Myocyte (in vitro differentiated cells): ENCODE results near the gene DNAJB12. TPM values are rescaled to one million over a fixed set of nuclear protein-coding genes. Genes with fewer than 3 reads are reported as not detected.
A peak's percentile ranks its signal among the peaks of the same experiment; 100 is the strongest.
"Not testable (repeated sequence)": the region's sequence is repeated elsewhere in the genome, so short reads cannot be mapped to it uniquely, and the experiment has no call there.

Experiments used
- DNase-seq: peaks from one replicate; pipeline ENCODE4 v3.0.0-alpha.2; 2012; ENCODE audit warnings: low read depth
- total RNA-seq: library from RNA; depleted of rRNA; stranded (reverse); fragments of >200 nt; gene quantifications from 2 replicates; pipeline ENCODE4 v1.2.3, GENCODE V29; 2014

DNAJB12 gene
- total RNA-seq, 1 donor from 2014 or later, result 30.3 TPM

DNA sequence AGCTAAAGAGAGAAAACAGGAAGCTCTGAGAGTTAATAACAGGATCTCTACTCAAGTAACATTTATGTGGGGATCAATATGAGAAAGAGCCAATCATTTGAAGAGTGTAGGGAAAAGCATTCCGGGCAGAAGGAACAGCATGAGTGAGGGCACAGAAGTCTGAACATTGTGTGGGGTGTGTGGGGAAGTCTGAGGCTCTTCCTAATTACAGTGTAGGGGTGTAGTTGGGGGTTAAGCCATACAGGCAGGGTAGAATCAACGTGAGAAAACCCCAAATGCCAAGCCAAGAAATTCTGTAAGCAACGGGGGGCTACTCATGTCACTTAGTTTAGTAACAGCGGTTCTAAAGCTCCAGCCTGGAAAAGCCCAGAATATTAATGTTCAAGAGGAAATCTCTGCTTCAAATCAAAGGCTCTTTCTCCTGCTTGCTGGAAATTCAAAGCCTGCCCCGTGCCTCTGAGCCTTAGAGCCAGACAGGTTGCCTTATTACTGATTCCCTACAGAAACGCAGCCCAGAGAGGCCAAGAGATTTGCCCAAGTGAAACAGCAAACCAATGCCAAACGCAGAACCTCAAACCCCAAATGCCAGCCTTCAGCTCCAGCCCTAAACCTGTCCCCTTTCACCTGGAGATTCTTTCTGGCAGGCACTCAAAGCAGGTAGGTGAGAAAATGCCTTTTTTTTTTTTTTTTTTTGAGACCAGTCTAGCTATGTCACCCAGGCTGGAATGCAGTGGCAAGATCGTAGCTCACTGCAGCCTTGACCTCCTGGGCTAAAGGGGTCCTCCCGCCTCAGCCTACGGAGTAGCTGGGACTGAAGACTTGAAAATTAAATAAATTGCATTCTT is 36.1 kb downstream of the DNAJB12 start:
- DNase-seq, result no peak

DNA sequence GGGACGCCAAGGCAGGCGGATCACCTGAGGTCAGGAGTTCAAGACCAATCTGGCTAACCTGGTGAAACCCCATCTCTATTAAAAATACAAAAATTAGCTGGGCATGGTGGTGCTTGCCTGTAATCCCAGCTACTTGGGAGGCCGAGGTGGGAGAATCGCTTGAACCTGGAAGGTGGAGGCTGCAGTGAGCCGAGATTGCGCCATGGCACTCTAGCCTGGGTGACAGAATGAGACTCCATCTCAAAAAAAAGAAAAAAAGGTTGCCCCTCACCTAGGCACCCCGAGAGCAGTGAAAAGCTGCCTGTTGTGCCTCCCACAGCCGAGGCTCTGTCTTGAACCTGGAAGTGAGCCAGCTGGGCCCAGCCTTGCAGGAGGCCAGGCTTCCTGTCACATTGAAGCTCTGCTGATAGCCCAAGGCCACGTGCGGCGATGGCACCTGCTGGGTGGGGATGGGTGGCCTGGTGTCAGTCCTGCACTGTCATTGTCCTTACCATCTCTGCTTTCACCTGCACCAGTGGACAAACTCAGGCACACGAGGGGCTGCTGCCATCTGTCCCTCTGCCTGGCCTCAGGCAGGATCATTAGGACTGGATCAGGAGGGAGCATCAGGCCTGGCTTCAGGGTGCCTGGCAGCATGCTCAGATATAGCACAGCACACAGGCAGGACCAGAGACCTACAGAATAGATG is 37.8 kb downstream of the DNAJB12 start:
- DNase-seq, result no peak

DNA sequence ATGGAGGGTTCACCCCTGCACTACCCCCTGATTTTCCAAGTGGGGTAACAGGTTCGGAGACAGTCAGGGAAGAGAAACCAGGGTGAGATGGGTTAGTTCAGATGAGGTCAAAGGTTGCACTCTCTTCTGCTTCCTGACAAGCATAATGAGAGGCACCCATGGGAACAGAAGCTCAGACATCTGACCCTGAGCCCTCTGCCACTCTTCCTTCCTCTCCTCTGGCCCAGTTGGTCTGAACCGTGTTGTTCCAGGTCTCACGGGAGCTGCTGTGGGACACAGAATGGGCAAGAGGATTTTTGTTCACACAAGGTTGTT is 38.4 kb downstream of the DNAJB12 start:
- no peak for DNase-seq

DNA sequence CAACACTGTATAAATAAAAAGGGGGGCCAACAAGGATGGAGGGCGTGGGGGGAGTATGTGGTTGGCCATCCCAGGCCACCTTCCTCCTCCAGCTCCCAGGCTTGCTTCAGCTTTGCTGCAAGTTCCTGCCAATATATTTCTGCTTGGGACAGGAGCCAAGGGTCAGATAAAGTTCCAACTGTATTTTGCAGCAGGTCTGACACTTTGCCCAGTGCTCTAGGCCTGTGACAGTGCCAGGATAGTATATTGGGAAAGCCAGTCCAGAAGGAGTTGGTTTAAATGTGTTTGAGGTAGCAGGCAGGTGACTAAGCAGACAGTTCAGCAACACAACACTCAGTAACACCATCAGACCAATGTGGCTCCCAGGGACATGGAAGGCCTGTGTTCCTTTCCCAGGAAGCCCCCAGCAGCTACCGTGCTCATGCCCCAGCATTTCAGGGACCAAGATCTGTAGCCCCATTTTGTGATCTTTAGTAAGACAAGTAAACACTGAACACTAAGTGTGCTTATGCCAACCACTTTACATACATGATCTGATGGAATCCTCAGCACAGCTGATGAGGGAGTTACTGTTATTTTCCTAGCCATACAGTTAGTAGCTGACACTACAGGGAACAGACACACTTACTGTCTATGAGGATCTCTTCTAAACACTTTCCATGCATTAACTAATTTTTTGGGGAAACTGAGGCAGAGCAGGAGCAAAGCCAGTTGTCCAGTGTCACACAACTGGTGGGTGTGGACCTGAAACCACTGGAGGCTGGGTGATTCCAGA is 38.9 kb downstream of the DNAJB12 start:
- DNase-seq, result peak; percentile 79

DNA sequence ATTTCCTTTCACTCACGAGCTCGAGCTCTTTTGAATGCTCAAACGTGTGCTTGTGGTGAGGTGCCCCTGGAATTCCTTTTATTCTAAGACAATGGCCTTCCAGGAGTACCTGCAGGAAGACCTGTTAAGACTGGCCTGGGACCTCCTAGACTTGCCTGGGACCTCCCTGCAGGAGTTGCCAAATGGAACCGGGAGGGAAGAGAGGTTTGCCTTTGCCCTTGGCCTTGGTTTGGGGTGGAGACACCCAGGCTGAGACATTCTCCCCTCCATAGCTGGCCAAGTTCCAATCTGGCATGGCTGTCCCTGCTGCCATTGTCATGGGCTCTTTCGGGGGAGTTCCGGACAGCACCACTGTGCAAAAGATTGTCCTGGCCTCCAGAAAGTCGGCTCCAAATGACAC is 39.7 kb downstream of the DNAJB12 start:
- DNase-seq, result no peak

DNA sequence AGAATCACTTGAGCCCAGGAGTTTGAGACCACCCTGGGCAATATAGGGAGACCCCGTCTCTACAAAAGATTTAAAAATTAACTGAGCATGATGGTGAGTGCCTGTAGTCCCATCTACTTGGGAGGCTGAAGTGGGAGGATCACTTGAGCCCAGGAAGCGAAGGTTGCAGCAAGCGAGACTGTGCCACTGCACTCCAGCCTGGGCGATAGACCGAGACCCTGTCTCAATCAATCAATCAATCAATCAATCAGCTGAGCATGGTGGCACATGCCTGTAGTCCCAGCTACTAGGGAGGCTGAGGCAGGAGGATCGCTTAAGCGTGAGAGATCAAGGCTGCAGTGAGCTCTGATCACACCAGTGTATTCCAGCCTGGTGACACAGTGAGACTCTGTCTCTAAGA is 40.5 kb downstream of the DNAJB12 start:
- DNase-seq, result no peak

DNA sequence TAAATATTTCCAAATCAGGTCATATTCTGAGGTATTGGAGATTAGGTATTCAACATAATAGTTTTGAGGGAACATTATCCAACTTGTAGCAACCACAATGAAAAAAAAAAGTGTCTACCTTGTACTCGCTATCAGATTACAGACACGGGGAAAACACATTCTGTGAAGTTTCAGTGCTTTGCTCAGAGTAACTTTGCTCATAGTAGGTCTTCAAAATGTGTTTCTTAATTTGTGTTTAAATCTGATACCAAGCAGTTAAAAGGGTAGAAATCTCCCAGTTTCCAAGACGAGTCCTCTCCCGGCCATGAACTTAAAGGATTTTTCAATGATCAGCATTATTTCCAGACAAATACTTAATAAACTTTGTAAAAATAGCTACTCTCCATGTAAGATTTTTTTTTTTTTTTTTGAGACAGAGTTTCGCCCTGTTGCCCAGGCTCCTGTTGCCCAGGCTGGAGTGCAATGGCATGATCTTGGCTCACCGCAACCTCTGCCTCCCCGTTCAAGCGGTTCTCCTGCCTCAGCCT is 41.8 kb downstream of the DNAJB12 start:
- DNase-seq, result no peak

DNA sequence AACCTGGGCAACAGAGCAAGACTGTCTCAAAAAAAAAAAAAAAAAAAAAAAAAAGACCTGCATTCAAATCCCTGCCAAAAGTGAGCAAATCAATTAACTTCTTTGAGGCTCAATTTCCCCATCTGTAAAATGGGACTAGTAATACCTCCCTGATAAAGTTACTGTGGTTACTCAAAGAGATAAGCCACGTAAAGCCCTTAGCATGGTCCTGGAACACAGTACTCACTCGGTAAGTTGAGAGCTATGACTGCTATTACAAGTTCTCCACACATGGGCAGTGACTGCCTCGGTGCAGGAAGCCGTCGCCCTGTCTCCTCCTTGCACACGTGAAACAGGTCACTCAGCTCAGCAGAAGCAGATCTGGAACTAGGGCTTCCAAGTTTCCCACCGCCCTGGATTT is 43.1 kb downstream of the DNAJB12 start:
- no peak for DNase-seq

DNA sequence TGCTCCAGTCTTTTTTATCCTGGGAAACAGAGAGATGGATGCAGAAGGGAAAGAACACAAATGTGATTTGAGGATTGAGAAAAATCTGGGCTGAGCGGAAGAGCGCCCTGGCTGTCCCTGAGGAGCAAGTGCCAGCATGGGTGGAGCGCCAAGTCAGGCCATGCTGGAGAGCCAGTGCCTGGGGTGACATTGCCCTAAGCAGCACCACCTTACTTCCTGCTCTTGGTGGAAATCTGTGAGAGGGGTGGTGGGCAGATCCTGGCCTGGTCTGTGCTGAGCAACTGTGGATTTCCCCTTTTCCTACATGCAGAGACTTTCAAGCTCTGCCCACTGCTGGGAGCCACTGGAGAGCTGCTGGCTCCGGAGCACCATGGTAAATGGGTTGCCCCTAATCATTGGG is 44.1 kb downstream of the DNAJB12 start:
- DNase-seq, result no peak

DNA sequence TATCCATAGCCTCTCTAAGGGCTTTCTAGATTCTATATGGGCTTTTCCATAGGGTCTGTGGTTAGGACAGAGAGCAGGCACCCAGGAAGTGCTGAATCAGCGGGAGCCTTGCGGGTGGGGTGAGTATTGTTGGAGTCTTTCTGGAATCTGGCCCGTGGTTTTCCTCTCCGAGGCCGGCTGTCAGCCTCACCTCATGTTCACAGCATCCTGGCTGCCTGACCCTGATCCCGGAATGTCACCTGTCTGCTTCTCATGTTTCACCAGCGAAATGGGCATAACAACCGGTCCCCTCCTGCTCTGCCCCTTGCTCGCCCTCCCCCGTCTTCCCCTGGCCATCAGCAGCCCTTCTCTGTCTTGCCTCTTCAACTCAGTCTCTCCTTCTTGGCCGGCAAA is 44.5 kb downstream of the DNAJB12 start:
- DNase-seq, result peak; percentile 87

DNA sequence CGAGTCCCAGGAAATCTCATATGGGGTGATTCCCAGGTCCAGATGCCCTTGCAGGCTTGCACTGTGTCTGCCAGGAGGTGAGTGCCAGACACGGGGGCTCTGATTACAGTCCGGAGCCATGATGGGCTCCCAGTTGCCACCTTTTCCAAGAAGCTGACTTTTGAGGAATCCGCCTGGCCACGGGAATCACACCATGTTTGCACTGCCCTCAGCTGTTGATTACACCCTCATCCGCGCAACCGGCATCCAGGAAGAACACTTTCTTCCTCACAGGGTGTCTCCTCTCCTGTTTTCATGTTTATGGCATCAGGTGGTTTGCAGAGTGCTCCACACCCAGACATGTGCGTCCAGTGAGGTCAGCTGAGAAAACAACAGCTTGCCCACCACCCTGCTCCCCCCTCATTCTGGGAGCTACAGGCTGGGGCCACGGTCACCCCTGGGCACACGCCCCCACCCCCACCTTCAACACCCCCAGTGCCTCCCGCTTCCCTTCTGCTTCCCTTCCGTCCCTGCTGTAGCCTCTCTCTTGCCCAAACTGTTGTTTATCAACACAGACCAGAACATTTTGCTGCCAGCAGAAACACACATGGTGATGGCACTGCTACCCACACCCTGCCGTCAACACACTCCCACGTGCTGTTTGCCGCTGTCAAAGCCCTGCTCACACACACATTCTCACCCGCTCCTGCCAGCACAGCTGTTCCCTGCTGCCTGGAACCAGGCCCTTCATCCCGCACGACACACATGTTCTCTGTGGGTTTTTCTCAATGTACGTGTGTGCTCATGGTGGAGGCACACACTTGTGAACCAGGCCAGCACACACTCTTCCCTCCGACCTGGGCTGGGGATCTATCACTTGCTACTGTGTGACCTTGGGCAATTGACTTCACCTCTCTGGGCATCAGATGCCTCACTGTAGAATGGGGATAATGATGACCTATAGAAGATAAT is 45.2 kb downstream of the DNAJB12 start:
- DNase-seq, result peak; percentile 94

DNA sequence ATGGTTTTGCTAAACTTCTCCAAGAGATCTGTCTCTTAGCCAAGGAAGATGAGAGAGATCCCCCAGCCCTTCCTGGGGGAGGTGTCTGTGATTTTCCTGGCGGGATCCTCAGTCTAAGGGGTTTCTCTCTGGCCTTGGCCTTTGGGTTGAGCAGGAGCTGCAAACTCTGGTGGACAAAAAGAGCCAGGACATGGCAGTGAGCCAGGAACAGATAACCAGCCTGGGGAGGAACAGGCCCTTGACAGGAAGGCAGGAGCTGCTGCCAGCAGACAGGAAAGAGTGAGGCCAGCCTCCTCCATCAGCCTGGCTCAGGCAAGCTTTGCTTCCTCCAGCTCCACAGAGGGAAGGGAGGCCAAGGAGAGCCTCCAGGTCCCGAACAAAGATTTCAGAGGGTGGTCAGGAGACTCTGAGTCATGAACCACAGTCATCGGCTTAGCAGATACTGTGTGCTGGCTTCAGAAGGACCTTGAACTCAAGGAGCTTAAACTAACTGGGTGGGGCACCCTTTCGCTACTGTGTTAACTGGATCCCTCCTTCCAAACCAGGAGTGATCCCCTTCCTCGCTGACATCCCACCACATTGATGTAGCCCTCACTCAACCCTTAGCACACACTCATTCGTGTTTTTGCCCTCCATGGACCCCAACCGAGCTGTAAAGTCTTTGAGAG is 46.3 kb downstream of the DNAJB12 start:
- peak; percentile 79 for DNase-seq

DNA sequence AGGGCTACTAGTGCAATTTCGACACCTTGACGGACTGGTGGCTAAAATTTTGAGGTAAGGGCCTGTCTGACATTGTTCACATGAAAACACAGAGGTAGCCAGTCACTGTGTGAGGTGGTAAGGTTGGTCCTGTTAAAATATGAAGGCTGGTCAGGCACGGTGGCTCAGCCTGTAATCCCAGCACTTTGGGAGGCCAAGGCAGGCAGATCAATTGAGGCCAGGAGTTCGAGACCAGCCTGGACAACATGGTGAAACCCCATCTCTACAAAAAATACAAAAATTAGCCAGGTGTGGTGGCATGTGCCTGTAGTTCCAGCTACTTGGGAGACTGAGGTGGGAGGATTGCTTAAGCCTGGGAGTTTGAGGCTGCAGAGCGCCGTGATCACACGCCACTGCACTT is 47.0 kb downstream of the DNAJB12 start:
- not testable (repeated sequence) for DNase-seq

DNA sequence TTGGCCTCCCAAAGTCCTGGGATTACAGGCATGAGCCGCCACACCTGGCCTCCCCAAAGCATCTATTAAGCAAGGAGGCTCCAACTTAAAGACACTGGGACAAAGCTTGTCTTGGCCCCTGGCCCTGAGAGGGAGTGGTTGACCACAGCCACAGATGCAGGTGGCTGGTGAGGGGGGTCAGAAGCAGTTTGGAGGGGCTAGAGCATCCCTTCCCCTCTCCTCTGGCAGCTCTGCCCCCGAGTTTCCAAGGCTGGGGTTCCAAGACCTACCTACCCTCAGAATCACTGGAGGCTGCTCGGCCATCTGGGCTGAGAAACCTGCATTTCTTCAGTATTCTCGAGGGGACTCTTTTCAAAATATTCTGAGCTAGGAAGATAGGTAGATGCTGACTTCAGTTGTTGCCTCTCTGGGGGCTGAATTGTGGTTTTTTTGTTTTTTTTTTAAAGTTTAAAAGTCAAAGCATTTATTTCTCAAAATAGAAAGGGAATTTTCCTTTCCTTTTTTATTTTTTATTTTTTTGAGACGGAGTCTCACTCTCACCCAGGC is 48.4 kb downstream of the DNAJB12 start:
- no peak for DNase-seq

DNA sequence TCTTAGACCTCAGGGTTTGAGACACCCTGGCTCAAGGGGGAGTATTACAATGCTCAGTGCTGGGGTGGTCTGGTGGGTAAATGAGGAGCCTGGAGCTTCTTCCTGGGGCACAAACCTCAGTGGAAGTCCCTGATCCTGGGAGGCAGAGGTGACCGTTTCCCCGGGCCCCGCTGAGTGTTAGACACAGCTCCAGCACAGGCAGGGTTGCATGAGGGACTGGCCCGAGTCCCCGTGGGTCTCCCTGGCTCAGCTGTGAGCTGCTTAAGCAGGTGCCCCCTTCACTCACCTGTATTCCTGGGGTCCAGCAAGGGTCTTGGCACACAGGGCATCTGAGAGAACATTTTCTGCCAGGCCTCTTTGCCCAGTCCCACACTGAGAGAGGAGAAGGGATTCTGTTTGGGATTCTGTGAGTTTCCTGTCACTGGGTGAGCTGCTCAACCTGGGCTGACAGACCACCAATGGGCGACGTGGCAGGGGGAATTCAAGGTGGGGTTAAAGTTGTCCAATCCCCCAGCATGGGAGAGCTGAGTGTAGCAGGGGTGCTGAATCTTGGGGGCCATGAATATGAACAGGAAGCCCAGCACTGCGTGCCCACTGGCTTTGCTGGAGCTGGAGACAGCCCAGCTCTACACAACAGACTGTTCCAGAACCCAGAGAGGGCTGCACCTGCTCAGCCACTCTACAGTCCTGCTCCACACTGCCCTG is 51.1 kb downstream of the DNAJB12 start:
- DNase-seq, result no peak

DNA sequence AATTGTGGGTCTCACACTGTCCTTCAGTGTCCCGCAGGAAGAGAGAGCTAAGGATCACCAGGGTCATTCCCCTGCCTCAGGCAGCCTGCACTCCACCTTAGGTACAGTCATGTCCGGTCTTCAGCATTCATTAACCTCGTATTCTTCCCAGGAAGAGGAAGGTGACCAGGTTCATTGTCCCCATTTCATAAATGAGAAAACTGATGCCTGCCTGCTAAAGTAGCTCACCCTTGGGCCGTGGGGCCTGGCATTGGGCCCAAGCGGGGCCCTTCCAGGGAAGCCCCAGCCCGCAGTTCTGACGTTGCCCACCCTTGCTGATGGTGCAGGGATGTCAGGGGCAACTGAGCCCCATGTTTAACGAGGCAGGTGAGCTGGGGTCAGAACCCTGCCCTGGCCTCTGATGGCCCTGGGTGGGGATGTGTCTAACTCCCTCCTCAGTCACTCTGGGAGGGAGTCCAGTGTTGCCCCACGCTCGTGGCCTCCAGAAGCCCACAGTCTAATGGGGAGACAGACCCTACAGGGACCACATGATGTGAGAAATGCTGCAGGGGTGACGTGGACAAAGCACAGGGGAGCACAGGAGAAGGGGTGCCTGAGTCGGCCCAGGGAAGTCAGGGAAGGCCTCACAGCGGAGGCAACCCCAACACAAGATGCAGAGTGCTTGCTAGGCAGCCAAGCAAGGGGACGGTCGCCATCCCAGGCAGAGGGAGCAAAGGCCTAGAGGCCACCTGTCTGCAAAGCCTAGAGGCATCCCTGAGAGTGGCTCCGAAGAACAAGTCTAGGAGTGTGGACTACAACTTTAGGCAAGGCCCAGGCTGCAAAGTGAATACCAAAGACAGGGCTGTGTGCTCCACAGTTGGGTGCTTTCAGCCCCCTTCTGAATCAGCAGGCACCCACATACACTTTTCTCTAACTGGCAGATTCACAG is 55.9 kb downstream of the DNAJB12 start:
- DNase-seq, result no peak

DNA sequence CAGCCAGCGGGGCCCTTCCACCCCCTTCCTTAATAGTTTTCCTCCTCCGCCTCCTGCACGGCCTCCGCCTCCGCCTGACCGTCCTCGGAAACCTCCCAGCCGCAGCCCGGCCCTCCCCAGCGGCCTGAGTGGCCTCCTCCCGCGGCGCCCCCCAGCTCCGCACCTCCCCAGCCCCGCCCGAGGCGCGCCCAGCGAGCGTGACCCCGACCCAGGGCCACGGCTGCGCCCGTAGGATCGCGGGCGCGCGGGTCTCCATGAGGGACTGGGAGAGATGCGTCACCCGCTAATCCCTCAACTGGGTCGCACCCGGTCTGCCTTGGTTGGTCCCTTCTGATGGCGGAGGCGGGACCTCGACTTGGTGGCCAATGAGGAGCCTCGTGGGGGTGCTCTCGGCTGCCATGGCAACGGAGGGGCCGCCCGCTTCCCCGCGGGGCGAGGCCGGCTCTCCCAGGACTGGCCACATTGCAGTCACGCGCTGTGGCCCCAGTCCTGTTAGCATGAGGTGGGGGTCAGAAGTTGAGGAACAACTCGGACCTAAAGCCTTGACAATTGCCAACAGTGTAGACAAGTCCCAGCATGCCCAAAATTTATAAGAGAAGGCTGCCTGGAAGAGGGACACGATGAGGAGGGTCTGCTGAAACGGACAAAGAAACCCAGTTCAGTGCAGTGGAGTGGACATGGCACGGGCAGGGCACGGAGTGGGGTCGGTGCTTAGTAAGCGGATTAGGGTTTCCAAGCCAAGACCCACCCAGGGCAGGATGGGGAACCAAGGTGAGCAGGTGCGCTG is 56.7 kb downstream of the DNAJB12 start:
- peak; percentile 100 for DNase-seq
